GM21619 (cell line): Measurements from ENCODE around the gene GLRA3.
A peak's percentile ranks its signal among the peaks of the same experiment; 100 is the strongest.
"Not testable (repeated sequence)": the region's sequence is repeated elsewhere in the genome, so short reads cannot be mapped to it uniquely, and the experiment has no call there.

ENCODE experiments used
- ATAC-seq: cut with Tn5 transposase; IDR thresholded peaks from one replicate; pipeline ENCODE4 v1.9.1; 2021; ENCODE audit not compliant: unreplicated experiment

The GLRA3 gene

GRCh38 chr4:174669270-174669669 lies 159.8 kb downstream of the GLRA3 start:
- ATAC-seq, result no peak

GRCh38 chr4:174665799-174666198 lies 163.2 kb downstream of the GLRA3 start:
- no peak for ATAC-seq

DNA sequence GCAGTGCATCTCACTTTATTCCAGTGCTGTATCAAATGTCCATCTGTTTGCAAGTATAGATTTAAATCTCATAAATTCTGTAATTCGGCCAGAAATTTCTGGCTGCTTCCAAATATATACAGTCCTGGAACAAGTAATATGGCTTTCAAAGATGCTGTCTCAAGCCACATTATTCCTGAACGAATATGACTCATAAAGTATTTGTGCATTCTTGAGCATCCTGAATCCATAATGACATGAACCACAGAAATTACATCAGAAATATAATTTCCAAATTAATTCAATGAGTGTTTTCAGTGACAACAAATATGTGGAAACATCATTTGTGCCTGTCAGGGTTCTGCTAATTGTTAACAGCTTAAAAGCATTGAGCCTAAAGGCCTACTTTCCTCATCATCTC lies 165.8 kb downstream of the GLRA3 start:
- no peak for ATAC-seq

- ATAC-seq, result no peak
Observed at GRCh38 chr4:174658246-174658645, 170.8 kb downstream of the GLRA3 start.

- no peak for ATAC-seq
Observed at GRCh38 chr4:174657472-174657871, 171.6 kb downstream of the GLRA3 start.

DNA sequence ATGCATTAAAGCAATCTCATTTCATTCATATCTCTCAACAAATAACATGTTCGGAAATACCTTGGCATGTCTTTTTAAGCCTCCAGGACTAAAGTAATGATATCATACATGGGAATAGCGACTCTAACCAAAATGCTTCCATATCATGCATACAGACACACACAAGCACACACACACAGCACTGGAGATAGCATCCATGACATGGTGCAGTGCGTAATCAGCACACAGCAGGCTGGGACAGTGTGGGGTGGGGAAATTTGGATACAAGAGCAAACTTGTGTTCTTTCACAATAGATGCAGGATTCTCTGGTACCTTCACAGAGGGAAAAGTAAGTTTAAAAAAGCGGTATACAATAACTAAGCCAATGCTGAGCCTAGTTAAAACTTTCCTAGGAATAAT lies 174.4 kb downstream of the GLRA3 start:
- no peak for ATAC-seq

- ATAC-seq, result no peak
Observed at GRCh38 chr4:174650711-174651355, 178.2 kb downstream of the GLRA3 start.

DNA sequence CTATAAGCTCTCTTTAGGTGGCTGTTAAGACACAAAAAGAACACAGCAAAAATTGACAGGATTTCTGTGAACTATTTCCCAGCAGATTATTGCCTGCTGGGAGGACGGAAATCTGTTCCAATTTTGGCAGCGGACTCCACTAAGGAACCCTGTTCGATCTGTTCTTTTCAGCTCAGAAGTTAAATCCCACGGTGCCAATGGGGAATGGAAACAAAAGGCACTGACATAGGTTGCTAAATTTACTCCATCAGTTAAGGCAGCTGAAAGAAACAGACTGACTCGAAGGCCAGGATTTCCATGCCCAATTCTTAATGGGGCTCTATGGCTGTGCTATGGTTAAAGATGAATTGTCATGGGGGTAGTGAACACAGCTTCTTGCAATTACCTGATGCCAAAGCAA lies 180.2 kb downstream of the GLRA3 start:
- no peak for ATAC-seq

DNA sequence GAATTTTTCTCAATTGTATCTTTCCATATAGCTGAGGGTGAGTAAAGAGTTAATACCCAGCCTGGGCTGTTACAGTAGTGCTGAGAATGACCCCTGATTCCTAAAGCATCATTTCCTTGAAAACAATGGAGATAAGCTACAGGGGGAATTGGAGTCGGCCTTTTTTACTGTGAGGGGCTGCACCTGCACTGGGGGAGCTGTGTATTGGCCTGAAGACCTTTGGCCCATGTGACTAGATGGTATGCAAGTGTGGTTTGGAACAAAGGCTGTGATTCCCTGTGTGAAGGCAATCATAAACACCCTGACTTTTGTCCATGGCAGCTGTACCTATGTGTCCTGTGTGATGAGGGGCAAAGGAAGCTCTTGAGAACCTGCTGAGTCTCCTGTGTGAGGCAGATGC lies 182.7 kb downstream of the GLRA3 start:
- no peak for ATAC-seq

DNA sequence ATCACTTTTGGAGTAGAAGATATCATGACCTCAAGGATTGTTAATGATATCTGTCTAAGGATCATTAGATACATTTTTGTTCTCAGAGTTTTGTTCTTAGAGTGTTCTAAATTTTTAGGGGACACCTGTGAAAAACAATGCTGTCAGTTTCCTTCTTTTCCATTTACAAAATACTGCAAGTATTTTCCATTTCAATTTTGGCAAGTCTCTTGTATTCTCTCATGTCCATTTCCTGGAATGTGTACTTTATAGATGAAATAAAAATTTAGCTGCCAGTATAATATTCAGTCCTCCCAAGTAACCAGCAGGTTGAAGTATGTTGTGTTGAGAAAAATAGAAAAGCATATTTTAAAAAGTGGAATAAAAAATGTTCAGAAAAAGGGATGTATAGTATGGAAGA lies 188.9 kb downstream of the GLRA3 start:
- no peak for ATAC-seq

DNA sequence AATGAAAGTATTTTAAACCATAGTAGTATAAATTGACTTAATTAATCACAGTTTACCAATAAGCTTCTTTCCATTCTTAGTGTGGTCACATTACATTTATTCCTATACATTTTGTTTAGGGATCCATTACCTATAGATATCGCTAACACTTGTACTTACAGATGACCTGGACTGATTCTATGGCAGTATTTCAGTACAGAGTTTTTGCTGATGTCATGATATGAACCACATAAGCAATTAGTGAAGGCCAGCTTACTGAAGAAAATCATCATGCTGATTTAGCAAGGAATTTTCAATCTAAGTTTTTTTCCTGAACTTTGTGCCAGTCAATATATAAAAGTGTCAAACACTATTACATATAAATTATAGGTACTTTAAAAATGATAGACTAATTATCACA lies 193.3 kb downstream of the GLRA3 start:
- no peak for ATAC-seq

- no peak for ATAC-seq
Observed at GRCh38 chr4:174633399-174633798, 195.6 kb downstream of the GLRA3 start.

DNA sequence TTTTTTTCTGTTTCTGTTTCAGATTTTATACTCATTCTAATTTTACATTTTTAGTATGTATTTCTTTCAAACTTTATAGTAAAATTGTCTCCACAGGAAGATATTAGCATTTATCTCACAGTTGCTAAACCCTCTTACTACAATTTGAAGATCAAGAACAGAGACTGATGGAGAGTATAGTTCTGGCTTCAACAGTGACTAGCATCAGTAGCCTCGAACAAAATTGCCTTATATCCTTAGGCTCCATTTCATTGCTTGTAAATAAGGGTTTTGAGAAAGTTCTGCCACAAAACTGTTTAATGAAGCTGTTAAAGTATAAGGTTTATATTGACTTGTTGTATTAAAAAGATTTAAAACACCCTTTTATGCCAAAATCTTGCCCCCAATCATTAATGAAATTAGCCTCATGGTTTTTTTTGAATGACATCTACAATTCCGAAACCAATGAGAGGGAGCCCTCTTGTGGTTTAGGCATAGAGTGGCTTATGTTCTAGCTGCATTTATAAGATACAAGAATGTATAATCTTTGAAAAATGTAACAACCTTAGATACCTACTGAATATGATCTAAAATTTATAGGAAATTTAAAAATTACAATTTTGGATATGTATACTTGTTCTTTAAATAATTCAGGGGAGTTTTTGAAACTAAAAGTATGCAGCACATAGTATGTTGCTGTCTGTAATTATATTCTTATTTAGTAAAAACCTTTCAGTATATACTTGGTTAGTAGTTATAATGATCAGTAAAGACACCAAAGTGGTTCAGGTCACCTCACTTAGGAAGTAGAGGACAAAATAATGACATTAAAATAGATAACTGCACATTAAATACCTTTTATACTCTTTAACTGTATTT lies 196.9 kb downstream of the GLRA3 start:
- ATAC-seq, result peak; percentile 66

DNA sequence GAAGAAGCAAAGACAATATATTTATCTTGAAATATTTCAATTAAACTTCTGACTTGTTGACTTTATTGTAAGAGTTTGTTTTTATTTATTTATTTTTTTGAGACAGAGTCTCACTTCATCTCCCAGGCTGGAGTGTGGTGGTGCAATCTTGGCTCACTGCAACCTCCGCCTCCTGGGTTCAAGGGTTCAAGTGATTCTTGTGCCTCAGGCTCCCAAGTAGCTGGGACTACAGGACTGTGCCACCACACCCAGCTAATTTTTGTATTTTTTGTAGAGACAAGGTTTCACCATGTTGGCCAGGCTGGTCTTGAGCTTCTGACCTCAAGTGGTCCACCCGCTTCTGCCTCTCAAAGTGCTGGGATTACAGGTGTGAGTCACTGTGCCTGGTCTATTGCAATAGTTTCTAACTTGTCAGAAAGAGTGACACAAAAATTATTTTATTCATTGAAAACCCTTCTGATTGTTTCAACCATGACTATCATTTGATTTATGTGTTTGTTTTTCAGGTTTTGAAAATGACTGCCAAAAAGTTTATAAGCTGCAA lies 199.1 kb downstream of the GLRA3 start:
- not testable (repeated sequence) for ATAC-seq

DNA sequence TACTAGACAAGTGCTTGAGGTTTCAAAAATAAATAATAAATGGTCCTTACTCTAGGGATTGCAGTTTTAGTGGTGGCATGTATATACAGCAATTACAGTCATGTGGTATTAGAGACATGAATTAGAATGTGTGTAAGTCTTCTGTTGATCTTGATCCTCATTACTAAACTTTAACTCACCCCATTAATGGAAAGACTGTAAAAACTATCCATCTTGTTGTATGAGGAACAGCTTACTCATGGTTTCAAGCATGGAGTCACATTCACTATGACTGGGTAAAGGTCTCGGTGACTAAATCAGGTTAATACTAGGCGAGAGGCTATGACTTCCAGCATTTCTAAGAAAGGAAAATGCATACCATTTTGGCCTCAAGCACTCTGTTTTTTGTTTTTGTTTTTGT lies 199.8 kb downstream of the GLRA3 start:
- no peak for ATAC-seq

GRCh38 chr4:174628191-174628590 lies 200.9 kb downstream of the GLRA3 start:
- ATAC-seq, result no peak

DNA sequence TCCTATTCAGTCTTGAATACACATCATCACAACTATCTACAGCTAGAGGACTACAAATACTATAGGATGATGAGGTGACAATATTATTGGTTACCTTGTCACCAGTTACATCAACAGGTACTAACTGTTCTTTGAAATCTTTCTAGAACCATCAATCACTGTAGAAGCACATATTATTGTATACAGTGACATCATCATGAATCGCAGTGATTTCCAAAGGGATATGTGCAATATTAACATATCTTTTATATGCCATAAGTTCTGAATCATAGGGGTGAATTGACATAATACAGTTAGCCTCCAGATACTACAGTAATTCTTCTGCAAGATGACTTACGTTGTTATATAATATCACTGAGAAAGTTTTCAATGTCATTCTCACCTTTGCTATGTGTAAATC lies 201.6 kb downstream of the GLRA3 start:
- ATAC-seq, result no peak

DNA sequence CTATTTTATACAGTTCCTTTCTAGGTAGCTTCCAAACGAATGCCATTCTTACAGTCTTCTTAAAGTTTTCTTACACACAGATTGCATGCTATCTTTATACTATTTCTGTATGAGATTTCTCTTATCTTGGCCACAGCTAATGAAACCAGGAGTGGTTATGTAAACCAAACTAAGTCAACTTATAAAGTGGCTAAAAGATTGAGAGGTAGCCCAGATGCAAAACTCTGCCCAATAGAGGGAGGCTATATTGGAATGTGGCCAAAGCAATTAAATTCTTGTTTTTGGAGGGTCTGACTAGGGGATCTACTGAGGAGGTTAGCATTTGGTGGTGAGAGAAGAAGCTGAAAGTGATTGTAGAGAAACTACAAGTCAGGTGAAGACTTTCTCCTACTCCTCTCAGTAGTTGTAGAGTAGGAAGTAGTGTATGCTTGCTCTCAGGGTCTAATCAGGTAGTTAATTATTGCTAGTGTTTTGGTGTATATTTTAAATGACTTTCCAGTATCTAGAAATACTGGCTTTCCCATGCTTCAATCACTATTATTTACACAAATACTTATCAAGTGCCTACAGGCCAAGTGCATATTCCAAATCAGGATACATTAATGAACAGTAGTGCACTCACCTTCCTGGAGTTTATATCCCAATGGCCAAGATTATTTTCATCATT lies 202.6 kb downstream of the GLRA3 start:
- ATAC-seq, result no peak

GRCh38 chr4:174616661-174617060 lies 212.4 kb downstream of the GLRA3 start:
- no peak for ATAC-seq

- no peak for ATAC-seq
Observed at GRCh38 chr4:174613979-174614378, 215.1 kb downstream of the GLRA3 start.

DNA sequence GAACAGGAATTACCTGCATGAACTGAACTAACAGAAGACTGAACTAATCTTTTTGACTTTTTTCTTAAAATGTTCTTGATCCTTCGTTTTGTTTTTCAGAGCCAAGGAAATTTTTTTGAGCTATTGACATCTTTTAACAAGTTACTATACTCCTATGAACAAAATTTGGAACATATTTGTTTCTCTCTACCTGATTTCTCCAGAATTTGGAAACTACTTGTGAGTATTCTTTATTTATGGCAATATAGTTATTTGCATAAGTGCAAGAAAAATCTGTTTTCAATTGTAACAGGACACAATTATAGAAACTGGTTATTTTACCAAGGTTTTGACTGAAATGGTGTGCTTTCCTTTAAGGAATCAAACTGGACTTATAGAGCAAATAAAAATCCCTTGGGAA lies 217.3 kb downstream of the GLRA3 start:
- ATAC-seq, result no peak

DNA sequence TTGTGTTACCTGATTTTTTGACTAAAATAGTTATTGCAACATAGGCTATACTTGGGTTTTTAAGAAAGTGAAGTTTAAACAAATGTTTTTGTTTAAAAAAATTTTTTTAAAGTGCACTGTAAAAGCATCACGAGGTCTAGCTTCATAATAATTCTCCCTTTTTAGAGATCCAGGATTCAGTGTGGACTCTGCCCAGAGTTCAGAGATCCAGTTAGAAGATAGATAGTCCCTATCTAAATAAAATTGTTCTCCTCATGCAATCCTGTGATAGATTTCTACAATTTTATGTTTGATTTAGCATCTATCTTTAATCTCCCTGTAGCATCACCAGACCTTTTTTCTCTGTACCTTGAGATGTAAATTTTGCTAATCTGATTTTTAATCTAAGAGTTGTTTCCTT lies 221.3 kb downstream of the GLRA3 start:
- ATAC-seq, result no peak
